B cell (primary cell): ENCODE measurements around the gene RIPOR2. TPM values are rescaled to one million over a fixed set of nuclear protein-coding genes. Genes with fewer than 3 reads are reported as not detected.
A peak's percentile ranks its signal among the peaks of the same experiment; 100 is the strongest.
"Not testable (repeated sequence)": the region's sequence is repeated elsewhere in the genome, so short reads cannot be mapped to it uniquely, and the experiment has no call there.

Source experiments
- ATAC-seq: fragments of 200-7000 bp; cut with Tn5 transposase; one replicate; pipeline ENCODE4 v1.10.0; 2021; ENCODE audit warnings: low read depth, mild to moderate bottlenecking, moderate number of reproducible peaks, moderate library complexity
- CTCF ChIA-PET: fragments of 350-600 bp; sonication (Branson Sonifier 250); formaldehyde crosslinking; loops from one replicate; lab custom pipeline; 2021; ENCODE audit warnings: antibody characterized with exemption, inconsistent platforms; lab: Charles Lee
- POLR2A ChIA-PET: fragments of 350-600 bp; sonication (Branson Sonifier 250); formaldehyde crosslinking; loops from one replicate; lab custom pipeline; 2021; ENCODE audit warnings: antibody characterized with exemption; lab: Charles Lee
- DNase-seq: peaks from one replicate; pipeline ENCODE4 v3.0.0; 2013
- H2AFZ ChIP-seq: 2 replicates; pipeline ENCODE4 v1.6.1; 2012; ENCODE audit warnings: mild to moderate bottlenecking, low read depth, low read length; ENCODE audit not compliant: insufficient read depth, poor library complexity, severe bottlenecking
- H3K27ac ChIP-seq, 2 donors: 1 replicate in 1 of 2; 2 replicates in 1 of 2; pipeline ENCODE4 v1.5.1; 2012 to 2013; ENCODE audit warnings: low read length in 2 of 2, mild to moderate bottlenecking in 2 of 2, moderate library complexity in 1 of 2
- H3K27me3 ChIP-seq, 4 experiments: fragments of 200-600 bp in 1 of 4; sonication (generic) in 1 of 4; replicated peaks in 1 of 4; 1 replicate in 2 of 4; 2 replicates in 2 of 4; pipeline versions ENCODE4 v1.6.1 to v1.7.0; 2013 to 2016; ENCODE audit warnings: low read length in 3 of 4, mild to moderate bottlenecking in 2 of 4, mixed read lengths in 1 of 4, moderate library complexity in 1 of 4; ENCODE audit not compliant: insufficient read depth in 4 of 4, control insufficient read depth in 3 of 4; ENCODE audit errors: control extremely low read depth in 1 of 4
- H3K36me3 ChIP-seq, 2 experiments: replicated peaks in 1 of 2; 1 replicate in 1 of 2; 2 replicates in 1 of 2; pipeline versions ENCODE4 v1.6.1 to v1.7.1; 2013; ENCODE audit warnings: low read length in 1 of 2; ENCODE audit not compliant: insufficient read depth in 2 of 2, control insufficient read depth in 1 of 2; ENCODE audit errors: control extremely low read depth in 1 of 2, extremely low read depth in 1 of 2
- H3K4me1 ChIP-seq, 2 donors: fragments of 200-600 bp in 1 of 2; sonication (generic) in 1 of 2; 1 replicate in 1 of 2; 2 replicates in 1 of 2; pipeline versions ENCODE4 v1.5.1 to v1.6.1; 2013 to 2017; ENCODE audit warnings: low read length in 2 of 2; ENCODE audit not compliant: control insufficient read depth in 2 of 2, insufficient read depth in 2 of 2
- H3K4me2 ChIP-seq: replicated peaks from 2 replicates; pipeline ENCODE3; 2012; ENCODE audit warnings: mild to moderate bottlenecking, low read depth, low read length; ENCODE audit not compliant: poor library complexity, severe bottlenecking
- H3K4me3 ChIP-seq, 5 experiments: fragments of 200-600 bp in 1 of 5; sonication (generic) in 1 of 5; 1 replicate in 3 of 5; 2 replicates in 2 of 5; pipeline versions ENCODE4 v1.5.1 to v1.7.0; 2011 to 2016; ENCODE audit warnings: low read length in 4 of 5, mild to moderate bottlenecking in 4 of 5, low read depth in 2 of 5, control low read depth in 1 of 5, moderate library complexity in 1 of 5; ENCODE audit not compliant: insufficient read depth in 1 of 5; ENCODE audit errors: control extremely low read depth in 1 of 5, extremely low read depth in 1 of 5
- H3K79me2 ChIP-seq: fragments of 200-600 bp; sonication (generic); one replicate; pipeline ENCODE4 v1.6.0; 2016; ENCODE audit warnings: low read length; ENCODE audit not compliant: control insufficient read depth, insufficient read depth
- H3K9ac ChIP-seq: fragments of 200-600 bp; sonication (generic); 2 replicates; pipeline ENCODE4 v1.6.1; 2017; ENCODE audit warnings: mild to moderate bottlenecking, low read length, moderate library complexity
- H3K9me3 ChIP-seq, 3 donors: one replicate each; pipeline versions ENCODE4 v1.6.1 to v1.7.1; 2013; ENCODE audit warnings: low read length in 2 of 3; ENCODE audit not compliant: control insufficient read depth in 2 of 3, insufficient read depth in 1 of 3; ENCODE audit errors: control extremely low read depth in 1 of 3
- H4K20me1 ChIP-seq: 2 replicates; pipeline ENCODE4 v1.6.0; 2012; ENCODE audit warnings: mild to moderate bottlenecking, low read length; ENCODE audit not compliant: insufficient read depth, control insufficient read depth, poor library complexity, severe bottlenecking
- H3K27ac Mint-ChIP-seq: one replicate; pipeline ENCODE4 v1.8.0; 2021; ENCODE audit warnings: mixed read lengths
- H3K27me3 Mint-ChIP-seq: one replicate; pipeline ENCODE4 v1.8.0; 2021; ENCODE audit warnings: mixed read lengths
- H3K4me1 Mint-ChIP-seq: one replicate; pipeline ENCODE4 v1.8.0; 2021; ENCODE audit warnings: mixed read lengths
- H3K4me3 Mint-ChIP-seq: one replicate; pipeline ENCODE4 v1.8.0; 2021; ENCODE audit warnings: mixed read lengths
- H3K9me3 Mint-ChIP-seq: one replicate; pipeline ENCODE4 v1.8.0; 2022; ENCODE audit warnings: mixed read lengths; ENCODE audit not compliant: insufficient read depth
- EZH2 ChIP-seq: IDR thresholded peaks from 2 replicates; pipeline ENCODE4 v1.6.1; 2012; ENCODE audit warnings: borderline replicate concordance, low read depth, mild to moderate bottlenecking, moderate library complexity, low read length; ENCODE audit not compliant: insufficient read depth, poor library complexity, severe bottlenecking
- WGBS: methylation state at CpG from one replicate; pipeline ENCODE4 v1.1.5; 2013; ENCODE audit warnings: missing lambda C conversion rate; ENCODE audit not compliant: insufficient coverage; 5-methylcytosine and 5-hydroxymethylcytosine counted together
- intact Hi-C: fragments of 100-400 bp; cut with micrococcal nuclease; formaldehyde crosslinking; loops from one replicate; pipeline ENCODE4 v1.10.0; 2022
- polyA plus RNA-seq: library from polyadenylated mRNA; depleted of rRNA; stranded (reverse); fragments of >200 nt; gene quantifications from 2 replicates; pipeline ENCODE4 v1.2.3, GENCODE V29; 2012
- total RNA-seq, 2 donors: library from RNA; stranded (reverse); fragments of 120-200 nt in 1 of 2; gene quantifications; 1 replicate in 1 of 2; 2 replicates in 1 of 2; pipeline versions ENCODE4 v1.2.3 to v1.2.4, GENCODE V29; 2013 to 2022
- TF ChIP-seq, protein P1 (sequence below): fragments of 200-600 bp; IDR thresholded peaks from one replicate; pipeline ENCODE4 v1.8.0; 2022; ENCODE audit warnings: antibody characterized with exemption, mild to moderate bottlenecking

The RIPOR2 gene
- total and polyA plus RNA-seq, 2 donors (not counting 1 experiment from before 2014, with no cell fraction given), result 300 to 430 TPM

- peaks cover 0 to 2% (median 0%) of the 10 kb centered on the region in 3 donors for H3K9me3 ChIP-seq
- H3K4me1 ChIP-seq, result no peaks in the 10 kb centered on the region
- no peak overlapping the region for H3K9ac ChIP-seq
- H3K4me1 Mint-ChIP-seq, result peaks cover 1% of the 10 kb centered on the region
- no peak overlapping the region for H3K27ac ChIP-seq
- WGBS, result 100% methylated on average over 1 of the region's 9 CpGs
- no peak overlapping the region for H2AFZ ChIP-seq
- ChIA-PET CTCF (interaction anchor here (0.7 to 5.8 kb wide), 9 partner anchors 32 to 337 kb away, joined by 3 to 68 read pairs (median 4); partner anchors contain the start of genes ALDH5A1 and ARMH2), POLR2A (no interaction called here)
- no peaks in the 10 kb centered on the region for H3K36me3 ChIP-seq
- DNase-seq, result peak; percentile 61
- ATAC-seq, result peak; percentile 41
- H3K9me3 Mint-ChIP-seq, result no peaks in the 10 kb centered on the region
- no peaks in the 10 kb centered on the region for H3K79me2 ChIP-seq
- intact Hi-C loops, result loop anchor here (2.0 kb wide), 1 partner anchor 46 kb away; no protein-coding TSS in a partner anchor
- TF ChIP-seq EZH2, result no peak
- TF ChIP-seq, protein P1, sequence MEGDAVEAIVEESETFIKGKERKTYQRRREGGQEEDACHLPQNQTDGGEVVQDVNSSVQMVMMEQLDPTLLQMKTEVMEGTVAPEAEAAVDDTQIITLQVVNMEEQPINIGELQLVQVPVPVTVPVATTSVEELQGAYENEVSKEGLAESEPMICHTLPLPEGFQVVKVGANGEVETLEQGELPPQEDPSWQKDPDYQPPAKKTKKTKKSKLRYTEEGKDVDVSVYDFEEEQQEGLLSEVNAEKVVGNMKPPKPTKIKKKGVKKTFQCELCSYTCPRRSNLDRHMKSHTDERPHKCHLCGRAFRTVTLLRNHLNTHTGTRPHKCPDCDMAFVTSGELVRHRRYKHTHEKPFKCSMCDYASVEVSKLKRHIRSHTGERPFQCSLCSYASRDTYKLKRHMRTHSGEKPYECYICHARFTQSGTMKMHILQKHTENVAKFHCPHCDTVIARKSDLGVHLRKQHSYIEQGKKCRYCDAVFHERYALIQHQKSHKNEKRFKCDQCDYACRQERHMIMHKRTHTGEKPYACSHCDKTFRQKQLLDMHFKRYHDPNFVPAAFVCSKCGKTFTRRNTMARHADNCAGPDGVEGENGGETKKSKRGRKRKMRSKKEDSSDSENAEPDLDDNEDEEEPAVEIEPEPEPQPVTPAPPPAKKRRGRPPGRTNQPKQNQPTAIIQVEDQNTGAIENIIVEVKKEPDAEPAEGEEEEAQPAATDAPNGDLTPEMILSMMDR, result peak; percentile 73
- no peaks in the 10 kb centered on the region for H3K27me3 ChIP-seq
- H4K20me1 ChIP-seq, result no peaks in the 10 kb centered on the region
- H3K27me3 Mint-ChIP-seq, result no peaks in the 10 kb centered on the region
- H3K27ac Mint-ChIP-seq, result no peak overlapping the region
- no peak overlapping the region for H3K4me3 Mint-ChIP-seq
- H3K4me3 ChIP-seq, result no peak overlapping the region
- H3K4me2 ChIP-seq, result no peak overlapping the region
Measured at GRCh38 chr6:24766680-24767462, 168.9 kb downstream of the RIPOR2 start.

- intact Hi-C loops, result loop anchor here (2.0 kb wide), 1 partner anchor 45 kb away; no protein-coding TSS in a partner anchor
- H3K9me3 Mint-ChIP-seq, DNase-seq, H3K27ac Mint-ChIP-seq, H3K27ac ChIP-seq, H3K4me2 ChIP-seq, H3K9ac ChIP-seq, H3K36me3 ChIP-seq, H3K4me1 Mint-ChIP-seq, H3K79me2 ChIP-seq, ATAC-seq, H4K20me1 ChIP-seq, H3K9me3 ChIP-seq, H3K4me3 Mint-ChIP-seq, H3K4me3 ChIP-seq, H2AFZ ChIP-seq, H3K27me3 ChIP-seq, H3K4me1 ChIP-seq, H3K27me3 Mint-ChIP-seq, POLR2A ChIA-PET: not testable (repeated sequence)
- CTCF ChIA-PET, result interaction anchor here (1.1 to 5.8 kb wide), 3 partner anchors 18 to 271 kb away, joined by 3 to 68 read pairs (median 8); partner anchors contain the start of gene ALDH5A1
- 98% methylated on average over 12 of the region's 26 CpGs for WGBS
Measured at GRCh38 chr6:24765968-24766367, 169.8 kb downstream of the RIPOR2 start.

GRCh38 chr6:24764833-24765828 lies 170.6 kb downstream of the RIPOR2 start:
- H3K4me2 ChIP-seq, H3K4me3 Mint-ChIP-seq, H3K9me3 ChIP-seq, intact Hi-C loops, POLR2A ChIA-PET, H3K27ac ChIP-seq, H3K4me3 ChIP-seq, DNase-seq, H3K27me3 Mint-ChIP-seq, H3K9ac ChIP-seq, H2AFZ ChIP-seq, H3K4me1 Mint-ChIP-seq, H3K36me3 ChIP-seq, H3K79me2 ChIP-seq, ATAC-seq, H3K4me1 ChIP-seq, H3K9me3 Mint-ChIP-seq, H4K20me1 ChIP-seq, H3K27me3 ChIP-seq, H3K27ac Mint-ChIP-seq: not testable (repeated sequence)
- CTCF ChIA-PET, result interaction anchor here (0.5 to 5.8 kb wide), 5 partner anchors 10 to 210 kb away, joined by 3 to 68 read pairs (median 3); partner anchors contain the start of gene GMNN
- WGBS, result 85% methylated on average over 15 of the region's 20 CpGs
